Anterior cingulate cortex (tissue), 58 donors: ENCODE results near the gene TMEM259.

Experiments
- DNase-seq, 58 donors: peaks; one replicate each; lab custom pipeline; 2025; lab: John Stamatoyannopoulos, UW

TMEM259 gene

GRCh38 chr19:964761-965694 lies 55.9 kb downstream of the TMEM259 start:
- DNase-seq: no peak

- DNase-seq: no peak
Measured at GRCh38 chr19:964116-964520, 56.8 kb downstream of the TMEM259 start.

- DNase-seq: no peak
Measured at GRCh38 chr19:963486-963951, 57.4 kb downstream of the TMEM259 start.

- no peak for DNase-seq
Measured at GRCh38 chr19:962683-963400, 58.1 kb downstream of the TMEM259 start.

GRCh38 chr19:961866-962620 lies 58.9 kb downstream of the TMEM259 start:
- no peak for DNase-seq

- DNase-seq: no peak
Measured at GRCh38 chr19:960601-960938, 60.4 kb downstream of the TMEM259 start.

- DNase-seq: no peak
Measured at GRCh38 chr19:960020-960419, 60.9 kb downstream of the TMEM259 start.
